Caco-2 (cell line): Measurements from ENCODE around the gene TNFAIP8. TPM values are rescaled to one million over a fixed set of nuclear protein-coding genes. Genes with fewer than 3 reads are reported as not detected.

ENCODE experiments used
- BruUV-seq: library from RNA; stranded (reverse); fragments of 400-500 nt; replicated peaks from 2 replicates; lab custom pipeline; 2021; lab: Mats Ljungman, UMichigan
- CTCF ChIA-PET: fragments of 300-600 bp; sonication (Branson Sonifier 250); formaldehyde crosslinking; loops from one replicate; lab custom pipeline; 2022; ENCODE audit warnings: antibody characterized with exemption; lab: Charles Lee
- POLR2A ChIA-PET: fragments of 300-600 bp; sonication (Branson Sonifier 250); formaldehyde crosslinking; loops from one replicate; lab custom pipeline; 2022; ENCODE audit warnings: antibody characterized with exemption; lab: Charles Lee
- DNase-seq, 2 experiments: peaks; one replicate each; pipeline versions ENCODE4 v3.0.0 to v3.0.0-alpha.2; 2020 to 2022
- H3K27me3 ChIP-seq: replicated peaks from 2 replicates; pipeline ENCODE4 v1.6.0; 2011; ENCODE audit warnings: low read length; ENCODE audit not compliant: control insufficient read depth, insufficient read depth
- H3K36me3 ChIP-seq: 2 replicates; pipeline ENCODE4 v1.5.1; 2011; ENCODE audit warnings: low read length; ENCODE audit not compliant: control insufficient read depth, insufficient read depth
- H3K4me1 ChIP-seq: fragments of 250-450 bp; sonication (Bioruptor Pico); 2 replicates; pipeline ENCODE4 v1.5.1; 2020; ENCODE audit warnings: mild to moderate bottlenecking
- H3K4me3 ChIP-seq: 2 replicates; pipeline ENCODE4 v1.5.1; 2011; ENCODE audit warnings: low read depth, mild to moderate bottlenecking, control low read depth, low read length
- H3K9me3 ChIP-seq: fragments of 250-450 bp; sonication (Bioruptor Pico); 2 replicates; pipeline ENCODE4 v1.5.1; 2020; ENCODE audit warnings: mild to moderate bottlenecking, moderate library complexity
- H3K27ac Mint-ChIP-seq: one replicate; pipeline ENCODE4 v1.8.0; 2022; ENCODE audit warnings: mixed read lengths; ENCODE audit not compliant: unreplicated experiment
- H3K27me3 Mint-ChIP-seq: one replicate; pipeline ENCODE4 v1.8.0; 2022; ENCODE audit warnings: mixed read lengths; ENCODE audit not compliant: insufficient read depth, unreplicated experiment
- H3K36me3 Mint-ChIP-seq: one replicate; pipeline ENCODE4 v1.8.0; 2022; ENCODE audit warnings: mild to moderate bottlenecking, mixed read lengths; ENCODE audit not compliant: insufficient read depth, unreplicated experiment
- H3K4me1 Mint-ChIP-seq: one replicate; pipeline ENCODE4 v1.8.0; 2022; ENCODE audit warnings: low read depth, mixed read lengths; ENCODE audit not compliant: unreplicated experiment
- H3K4me3 Mint-ChIP-seq: one replicate; pipeline ENCODE4 v1.8.0; 2022; ENCODE audit warnings: mild to moderate bottlenecking, moderate library complexity, mixed read lengths; ENCODE audit not compliant: unreplicated experiment
- H3K9me3 Mint-ChIP-seq: one replicate; pipeline ENCODE4 v1.8.0; 2022; ENCODE audit warnings: mixed read lengths; ENCODE audit not compliant: unreplicated experiment
- CTCF ChIP-seq, 2 experiments: fragments of 200-600 bp in 1 of 2; IDR thresholded peaks; 1 replicate in 1 of 2; 2 replicates in 1 of 2; pipeline versions ENCODE4 v1.5.1 to v1.8.0; 2011 to 2022; ENCODE audit warnings: antibody characterized with exemption in 1 of 2, control low read depth in 1 of 2, inconsistent platforms in 1 of 2, low read depth in 1 of 2, low read length in 1 of 2, mild to moderate bottlenecking in 1 of 2, moderate library complexity in 1 of 2; ENCODE audit not compliant: insufficient read depth in 1 of 2, severe bottlenecking in 1 of 2, unreplicated experiment in 1 of 2
- intact Hi-C: fragments of 100-400 bp; cut with micrococcal nuclease; formaldehyde crosslinking; loops from one replicate; pipeline ENCODE4 v1.10.0; 2022; ENCODE audit not compliant: unreplicated experiment
- total RNA-seq: library from RNA; stranded (reverse); gene quantifications from 2 replicates; pipeline ENCODE4 v1.2.3, GENCODE V29; 2022

The TNFAIP8 gene
- total RNA-seq, 1 experiment from 2014 or later, result 7.4 TPM

GRCh38 chr5:119387945-119388618, 32.3 kb downstream of the TNFAIP8 start:
- DNase-seq, result no peak
- ChIA-PET POLR2A (no interaction called here), CTCF (no interaction called here)
- H3K9me3 Mint-ChIP-seq, result no peaks in the 10 kb centered on the region
- TF ChIP-seq CTCF (IDR thresholded peaks at IDR 0.05; ENCODE audit: insufficient read depth in 1 of 2, low read depth in 1 of 2, low read length in 1 of 2, severe bottlenecking in 1 of 2, unreplicated experiment in 1 of 2), result no peak
- Histone ChIP-seq H3K4me3 (no peak overlapping the region), H3K4me1 (peaks cover 4% of the 10 kb centered on the region; the same call in 1 of the 2 replicates), H3K36me3 (no peaks in the 10 kb centered on the region), H3K9me3 (no peaks in the 10 kb centered on the region), H3K27me3 (no peaks in the 10 kb centered on the region)
- no peaks in the 10 kb centered on the region for H3K36me3 Mint-ChIP-seq
- H3K4me1 Mint-ChIP-seq, result peaks cover 8% of the 10 kb centered on the region
- H3K27me3 Mint-ChIP-seq, result no peaks in the 10 kb centered on the region
- intact Hi-C loops, result no loop called here
- H3K27ac Mint-ChIP-seq, result no peak overlapping the region
- no TSS peak for BruUV-seq
- no peak overlapping the region for H3K4me3 Mint-ChIP-seq

- H3K9me3 Mint-ChIP-seq, result no peaks in the 10 kb centered on the region
- Histone ChIP-seq H3K36me3 (no peaks in the 10 kb centered on the region), H3K9me3 (no peaks in the 10 kb centered on the region), H3K4me1 (no peaks in the 10 kb centered on the region), H3K27me3 (no peaks in the 10 kb centered on the region), H3K4me3 (no peak overlapping the region)
- H3K36me3 Mint-ChIP-seq, result no peaks in the 10 kb centered on the region
- H3K4me1 Mint-ChIP-seq, result peaks cover 2% of the 10 kb centered on the region
- intact Hi-C loops, result no loop called here
- ChIA-PET POLR2A (no interaction called here), CTCF (no interaction called here)
- BruUV-seq, result no TSS peak
- DNase-seq, result no peak
- H3K27me3 Mint-ChIP-seq, result no peaks in the 10 kb centered on the region
- H3K27ac Mint-ChIP-seq, result no peak overlapping the region
- TF ChIP-seq CTCF (IDR thresholded peaks at IDR 0.05; ENCODE audit: insufficient read depth in 1 of 2, low read depth in 1 of 2, low read length in 1 of 2, severe bottlenecking in 1 of 2, unreplicated experiment in 1 of 2), result no peak
- H3K4me3 Mint-ChIP-seq, result no peak overlapping the region
Observed at GRCh38 chr5:119388619-119389190, 32.9 kb downstream of the TNFAIP8 start.

GRCh38 chr5:119389288-119390030, 33.6 kb downstream of the TNFAIP8 start:
- Mint-ChIP-seq H3K36me3 (no peaks in the 10 kb centered on the region), H3K27ac (no peak overlapping the region), H3K4me1 (no peaks in the 10 kb centered on the region), H3K27me3 (no peaks in the 10 kb centered on the region), H3K9me3 (no peaks in the 10 kb centered on the region), H3K4me3 (no peak overlapping the region)
- TF ChIP-seq CTCF (IDR thresholded peaks at IDR 0.05; ENCODE audit: insufficient read depth in 1 of 2, low read depth in 1 of 2, low read length in 1 of 2, severe bottlenecking in 1 of 2, unreplicated experiment in 1 of 2), result no peak
- POLR2A ChIA-PET, result no interaction called here
- intact Hi-C loops, result no loop called here
- H3K4me1 ChIP-seq, result no peaks in the 10 kb centered on the region
- H3K27me3 ChIP-seq, result no peaks in the 10 kb centered on the region
- no peak for DNase-seq
- H3K36me3 ChIP-seq, result no peaks in the 10 kb centered on the region
- CTCF ChIA-PET, result no interaction called here
- no peaks in the 10 kb centered on the region for H3K9me3 ChIP-seq
- BruUV-seq, result no TSS peak
- no peak overlapping the region for H3K4me3 ChIP-seq
